Measurements from ENCODE around the gene TMEM232.

The TMEM232 gene

GRCh38 chr5:110383231-110383630 is 343.2 kb downstream of the TMEM232 start:
- DNase-seq (ENCODE audit: low read depth in 1 of 2, low spot score in 1 of 2): no peak
- no peak for TF ChIP-seq POLR2AphosphoS5 (IDR thresholded peaks at IDR 0.05; ENCODE audit: low read depth)
- TF ChIP-seq CTCF (IDR thresholded peaks at IDR 0.05; ENCODE audit: insufficient read depth, low read length): no peak
- Histone ChIP-seq H3K4me3 (replicated peaks; ENCODE audit: insufficient read depth, low read length) (no peak overlapping the region), H3K27ac (replicated peaks) (no peak overlapping the region), H3K27me3 (ENCODE audit: insufficient read depth, poor library complexity, severe bottlenecking) (no peaks in the 10 kb centered on the region)

GRCh38 chr5:110377943-110378342 is 348.5 kb downstream of the TMEM232 start:
- H3K4me3 ChIP-seq (replicated peaks; ENCODE audit: insufficient read depth, low read length): no peak overlapping the region
- no peaks in the 10 kb centered on the region for H3K27me3 ChIP-seq (ENCODE audit: insufficient read depth, poor library complexity, severe bottlenecking)
- H3K27ac ChIP-seq (replicated peaks): no peak overlapping the region
- no peak for DNase-seq (ENCODE audit: low read depth in 1 of 2, low spot score in 1 of 2)
- TF ChIP-seq CTCF (IDR thresholded peaks at IDR 0.05; ENCODE audit: insufficient read depth, low read length) (no peak), SPI1 (IDR thresholded peaks at IDR 0.05; ENCODE audit: borderline replicate concordance, low read depth) (no peak)

GRCh38 chr5:110377361-110377760 is 349.1 kb downstream of the TMEM232 start:
- no peaks in the 10 kb centered on the region for H3K27me3 ChIP-seq (ENCODE audit: insufficient read depth, poor library complexity, severe bottlenecking)
- no peak for TF ChIP-seq GABPA (IDR thresholded peaks at IDR 0.05; ENCODE audit: low read depth)
- no peak for TF ChIP-seq POLR2AphosphoS5 (IDR thresholded peaks at IDR 0.05; ENCODE audit: low read depth)
- TF ChIP-seq CTCF (IDR thresholded peaks at IDR 0.05; ENCODE audit: insufficient read depth, low read length): no peak
- TF ChIP-seq REST (IDR thresholded peaks at IDR 0.05; ENCODE audit: insufficient replicate concordance, low read depth): no peak
- no peak for TF ChIP-seq SPI1 (IDR thresholded peaks at IDR 0.05; ENCODE audit: borderline replicate concordance, low read depth)
- no peak overlapping the region for H3K27ac ChIP-seq (replicated peaks)
- no peak overlapping the region for H3K4me3 ChIP-seq (replicated peaks; ENCODE audit: insufficient read depth, low read length)
- DNase-seq (ENCODE audit: low read depth in 1 of 2, low spot score in 1 of 2): no peak

GRCh38 chr5:110376281-110376951 is 350.1 kb downstream of the TMEM232 start:
- TF ChIP-seq CTCF (IDR thresholded peaks at IDR 0.05; ENCODE audit: insufficient read depth, low read length) (no peak), GABPA (IDR thresholded peaks at IDR 0.05; ENCODE audit: low read depth) (no peak), SPI1 (IDR thresholded peaks at IDR 0.05; ENCODE audit: borderline replicate concordance, low read depth) (no peak), POLR2AphosphoS5 (IDR thresholded peaks at IDR 0.05; ENCODE audit: low read depth) (no peak), REST (IDR thresholded peaks at IDR 0.05; ENCODE audit: insufficient replicate concordance, low read depth) (no peak)
- H3K27ac ChIP-seq (replicated peaks): no peak overlapping the region
- DNase-seq (ENCODE audit: low read depth in 1 of 2, low spot score in 1 of 2): no peak
- no peaks in the 10 kb centered on the region for H3K27me3 ChIP-seq (ENCODE audit: insufficient read depth, poor library complexity, severe bottlenecking)
- H3K4me3 ChIP-seq (replicated peaks; ENCODE audit: insufficient read depth, low read length): no peak overlapping the region

Data from HL-60 (cell line).